Measurements from ENCODE around the gene MAN2C1. TPM values are rescaled to one million over a fixed set of nuclear protein-coding genes. Genes with fewer than 3 reads are reported as not detected.
"Not testable (repeated sequence)": the region's sequence is repeated elsewhere in the genome, so short reads cannot be mapped to it uniquely, and the experiment has no call there.

The MAN2C1 gene
- total RNA-seq, 2 donors from 2014 or later = 102 to 148 TPM

DNA sequence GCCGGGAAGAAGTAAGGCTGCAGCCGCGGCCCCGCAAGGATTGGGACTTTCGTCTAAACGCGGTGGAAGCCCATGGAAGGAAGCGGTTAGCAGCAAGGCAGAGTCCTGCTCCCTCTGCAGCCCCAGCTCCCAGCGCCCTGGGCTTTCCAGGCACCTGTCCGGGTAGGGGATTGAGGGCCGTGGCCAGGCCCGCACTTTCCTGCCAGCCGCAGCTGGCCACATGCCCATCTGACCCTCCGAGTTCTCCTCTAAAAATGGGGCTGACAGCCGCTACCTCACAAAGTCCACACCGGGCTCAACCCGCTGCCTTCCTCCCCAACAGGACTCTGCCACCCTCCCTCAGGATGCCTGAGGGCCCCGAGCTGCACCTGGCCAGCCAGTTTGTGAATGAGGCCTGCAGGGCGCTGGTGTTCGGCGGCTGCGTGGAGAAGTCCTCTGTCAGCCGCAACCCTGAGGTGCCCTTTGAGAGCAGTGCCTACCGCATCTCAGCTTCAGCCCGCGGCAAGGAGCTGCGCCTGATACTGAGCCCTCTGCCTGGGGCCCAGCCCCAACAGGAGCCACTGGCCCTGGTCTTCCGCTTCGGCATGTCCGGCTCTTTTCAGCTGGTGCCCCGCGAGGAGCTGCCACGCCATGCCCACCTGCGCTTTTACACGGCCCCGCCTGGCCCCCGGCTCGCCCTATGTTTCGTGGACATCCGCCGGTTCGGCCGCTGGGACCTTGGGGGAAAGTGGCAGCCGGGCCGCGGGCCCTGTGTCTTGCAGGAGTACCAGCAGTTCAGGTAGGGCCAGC, 19.7 kb downstream of the MAN2C1 start:
- ATAC-seq = peak; percentile 6 to 11
- intact Hi-C loops (cut with DNase I) = no loop called here
- peak; percentile 34 for DNase-seq

GRCh38 chr15:75348034-75348561, 20.3 kb downstream of the MAN2C1 start:
- intact Hi-C loops (cut with DNase I) = no loop called here
- ATAC-seq (peak; percentile 50 to 51), DNase-seq (peak; percentile 44)

DNA sequence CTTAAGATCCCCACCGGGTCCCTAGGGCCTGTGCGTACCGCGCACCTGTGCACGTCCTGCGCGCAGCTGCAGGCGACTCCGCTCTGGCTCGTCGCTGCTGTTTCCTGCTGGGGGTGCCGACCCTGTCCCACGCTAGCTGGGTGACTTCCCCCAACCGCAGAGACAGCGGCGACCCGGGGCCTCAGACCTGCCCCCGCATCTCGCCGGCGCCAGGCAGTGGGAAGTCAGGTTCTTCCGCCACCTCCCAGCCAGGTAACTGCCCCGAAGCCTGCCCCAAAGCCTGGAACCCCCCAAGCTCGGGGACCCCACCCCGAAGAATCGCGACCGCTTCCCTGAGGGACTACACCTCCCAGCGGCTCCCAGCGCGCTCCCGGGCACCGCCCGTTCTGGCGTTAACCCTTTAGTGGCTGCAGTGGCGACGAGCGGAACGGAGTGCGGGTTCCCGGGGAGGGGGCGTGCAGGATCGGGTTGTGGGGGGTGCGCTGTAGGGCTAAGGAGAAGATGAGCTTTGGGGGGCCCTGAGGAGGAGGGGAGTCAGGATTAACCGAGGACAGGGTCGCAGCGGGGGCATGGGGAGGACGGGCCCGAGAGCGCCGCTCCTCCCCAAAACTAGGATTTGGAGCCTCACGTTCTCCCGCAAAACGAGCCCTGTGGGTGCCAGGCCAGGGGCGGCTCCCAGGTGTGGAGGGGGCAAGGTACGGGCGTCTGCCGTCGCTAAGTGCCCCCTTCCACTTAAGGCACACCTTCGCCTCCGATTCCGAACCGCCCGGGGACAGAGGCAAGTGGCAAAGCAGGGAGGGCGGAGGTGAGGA, 21.0 kb downstream of the MAN2C1 start:
- DNase-seq (peak; percentile 74), ATAC-seq (peak; percentile 79 to 80)
- intact Hi-C loops (cut with DNase I) = no loop called here

GRCh38 chr15:75346796-75347221, 21.6 kb downstream of the MAN2C1 start, which contains the start of gene NEIL1:
Gene NEIL1 (plus strand): TSS chr15:75347039. CDS start chr15:75348906, 1,867 bp downstream.
- peak in 1 of 2 donors; percentile 1 for ATAC-seq
- intact Hi-C loops (cut with DNase I) = no loop called here
- DNase-seq = no peak

DNA sequence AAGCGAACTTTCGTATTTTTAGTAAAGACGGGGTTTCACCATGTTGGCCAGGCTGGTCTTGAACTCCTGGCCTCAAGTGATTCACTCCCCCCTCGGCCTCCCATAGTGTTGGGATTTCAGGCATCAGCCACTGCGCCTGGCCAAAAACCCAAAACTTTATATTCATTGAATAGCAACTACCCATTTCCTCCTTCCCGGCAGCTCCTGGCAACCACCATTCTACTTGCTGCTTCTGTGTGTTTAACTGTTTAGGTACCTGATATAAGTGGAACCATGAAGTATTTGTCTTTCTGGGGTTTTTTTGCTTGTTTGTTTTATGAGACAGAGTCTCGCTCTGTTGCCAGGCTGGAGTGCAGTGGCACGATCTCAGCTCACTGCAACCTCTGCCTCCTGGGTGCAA, 24.5 kb downstream of the MAN2C1 start:
- intact Hi-C loops (cut with DNase I); ATAC-seq; DNase-seq: not testable (repeated sequence)

DNA sequence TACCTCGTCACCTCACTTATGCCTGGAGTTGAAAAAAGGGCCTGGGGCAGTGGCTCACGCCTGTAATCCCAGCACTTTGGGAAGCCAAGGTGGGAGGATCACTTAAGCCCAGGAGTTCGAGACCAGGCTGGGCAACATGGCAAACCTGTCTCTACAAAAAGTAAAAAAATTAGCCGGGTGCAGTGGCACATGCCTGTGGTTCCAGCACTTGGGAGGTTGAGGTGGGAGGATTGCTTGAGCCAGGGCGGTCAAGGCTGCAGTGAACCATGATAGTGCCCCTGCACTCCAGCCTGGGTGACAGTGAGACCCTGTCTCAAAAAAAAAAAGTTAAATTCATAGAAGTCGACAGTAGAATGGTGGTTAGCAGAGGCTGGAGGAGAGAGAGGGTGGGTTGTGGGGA, 26.2 kb downstream of the MAN2C1 start:
- no peak for DNase-seq
- intact Hi-C loops (cut with DNase I) = no loop called here
- ATAC-seq = no peak

- intact Hi-C loops (cut with DNase I) = no loop called here
- ATAC-seq (no peak), DNase-seq (no peak)
Measured at GRCh38 chr15:75339531-75340240, 28.7 kb downstream of the MAN2C1 start.

DNA sequence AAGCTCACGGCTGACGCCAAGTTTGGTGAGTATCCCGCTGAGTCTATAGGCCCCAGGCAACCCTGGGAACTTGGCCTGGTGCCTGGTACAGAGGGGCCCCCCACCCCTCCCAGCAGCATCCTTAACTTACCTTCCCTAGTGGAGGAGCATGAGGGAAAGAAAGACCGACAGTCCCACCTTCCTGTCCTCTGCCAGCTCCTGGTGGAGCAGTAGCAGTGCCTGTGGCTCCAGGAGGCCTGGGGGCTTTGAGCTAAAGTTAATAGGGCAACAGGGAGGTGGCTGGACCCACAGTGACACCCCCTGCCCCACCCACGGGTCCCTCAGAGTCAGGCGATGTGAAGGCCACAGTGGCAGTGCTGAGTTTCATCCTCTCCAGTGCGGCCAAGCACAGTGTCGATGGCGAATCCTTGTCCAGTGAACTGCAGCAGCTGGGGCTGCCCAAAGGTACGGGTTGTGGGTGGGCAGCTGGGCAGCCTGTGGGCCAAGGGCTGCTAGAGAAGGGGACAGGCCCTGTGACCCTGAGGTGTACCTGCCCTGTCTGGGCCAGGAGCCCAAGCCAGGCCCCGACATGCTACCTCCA, 29.7 kb downstream of the MAN2C1 start:
- ATAC-seq = no peak
- no peak for DNase-seq
- intact Hi-C loops (cut with DNase I) = no loop called here

- intact Hi-C loops (cut with DNase I) = no loop called here
- ATAC-seq (peak; percentile 96 to 97), DNase-seq (peak; percentile 97)
Measured at GRCh38 chr15:75335705-75336355, 32.6 kb downstream of the MAN2C1 start, which contains the start of gene COMMD4. Gene COMMD4 (plus strand): TSS chr15:75336063. CDS start chr15:75336090, 27 bp downstream.

GRCh38 chr15:75335313-75335704, 33.1 kb downstream of the MAN2C1 start:
- ATAC-seq (no peak), DNase-seq (no peak)
- intact Hi-C loops (cut with DNase I) = no loop called here

DNA sequence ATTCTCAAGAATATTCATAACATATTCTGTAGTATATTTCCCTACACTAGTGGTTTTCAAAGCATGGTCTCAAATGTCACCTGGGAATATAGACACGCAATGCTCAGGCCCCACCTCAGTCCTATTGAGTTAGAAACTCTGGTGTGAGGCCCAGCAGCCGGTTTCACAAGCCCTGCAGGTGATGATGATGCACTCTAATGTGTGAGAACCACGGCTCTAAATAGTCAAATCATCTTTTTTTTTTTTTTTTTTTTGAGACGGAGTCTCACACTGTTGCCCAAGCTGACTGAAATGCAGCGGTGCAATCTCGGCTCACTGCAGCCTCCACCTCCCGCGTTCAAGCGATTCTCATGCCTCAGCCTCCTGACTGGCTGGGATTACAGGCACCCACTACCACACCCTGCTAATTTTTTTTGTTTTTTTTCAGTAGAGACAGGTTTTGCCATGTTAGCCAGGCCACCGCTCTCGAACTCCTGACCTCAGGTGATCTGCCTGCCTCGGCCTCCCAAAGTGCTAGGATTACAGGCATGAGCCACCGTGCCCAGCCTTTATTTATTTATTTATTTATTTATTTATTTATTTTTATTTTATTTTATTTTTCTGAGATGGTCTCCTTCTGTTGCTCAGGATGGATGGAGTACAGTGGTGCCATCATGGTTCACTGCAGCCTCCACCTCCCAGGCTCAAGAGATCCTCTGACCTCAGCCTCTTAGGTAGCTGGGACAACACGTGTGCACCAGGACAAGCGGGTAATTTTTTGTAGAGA, 34.6 kb downstream of the MAN2C1 start:
- ATAC-seq; DNase-seq; intact Hi-C loops (cut with DNase I): not testable (repeated sequence)

DNA sequence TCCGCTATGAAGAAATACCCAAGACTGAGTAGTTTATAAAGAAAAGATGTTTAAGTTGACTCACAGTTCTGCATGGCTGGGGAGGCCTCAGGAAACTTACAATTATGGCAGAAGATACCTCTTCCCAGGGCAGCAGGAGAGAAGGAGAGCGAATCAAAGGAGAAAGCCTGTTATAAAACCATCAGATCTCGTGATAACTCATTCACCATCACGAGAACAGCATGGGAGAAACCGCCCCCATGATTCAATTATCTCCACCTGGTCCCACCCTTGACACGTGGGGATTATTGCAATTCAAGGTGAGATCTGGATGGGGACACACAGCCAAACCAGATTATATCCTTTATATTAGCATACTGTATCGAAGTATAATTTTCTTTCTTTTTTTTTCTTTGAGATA, 36.3 kb downstream of the MAN2C1 start:
- ATAC-seq; DNase-seq; intact Hi-C loops (cut with DNase I): not testable (repeated sequence)

DNA sequence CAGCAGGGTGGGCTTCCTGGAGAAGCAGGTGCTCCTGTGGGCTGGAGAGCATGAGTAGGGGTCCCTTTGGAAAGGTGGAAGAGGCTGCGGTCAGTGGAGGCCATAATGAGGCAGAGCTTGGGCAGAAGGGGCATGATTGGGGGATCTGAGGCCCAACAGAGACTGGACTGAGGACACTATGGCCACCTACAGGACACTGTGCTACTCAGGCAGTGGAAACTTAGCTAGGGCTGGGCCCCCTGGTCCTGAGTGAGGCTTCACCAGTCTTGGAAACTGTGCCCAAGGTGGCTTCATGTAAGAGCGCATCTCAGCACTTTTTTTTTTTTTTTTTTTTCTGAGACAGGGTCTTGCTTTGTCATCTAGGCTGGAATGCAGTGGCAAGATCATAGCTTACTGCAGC, 38.8 kb downstream of the MAN2C1 start:
- no peak for DNase-seq
- ATAC-seq = no peak
- intact Hi-C loops (cut with DNase I) = no loop called here

DNA sequence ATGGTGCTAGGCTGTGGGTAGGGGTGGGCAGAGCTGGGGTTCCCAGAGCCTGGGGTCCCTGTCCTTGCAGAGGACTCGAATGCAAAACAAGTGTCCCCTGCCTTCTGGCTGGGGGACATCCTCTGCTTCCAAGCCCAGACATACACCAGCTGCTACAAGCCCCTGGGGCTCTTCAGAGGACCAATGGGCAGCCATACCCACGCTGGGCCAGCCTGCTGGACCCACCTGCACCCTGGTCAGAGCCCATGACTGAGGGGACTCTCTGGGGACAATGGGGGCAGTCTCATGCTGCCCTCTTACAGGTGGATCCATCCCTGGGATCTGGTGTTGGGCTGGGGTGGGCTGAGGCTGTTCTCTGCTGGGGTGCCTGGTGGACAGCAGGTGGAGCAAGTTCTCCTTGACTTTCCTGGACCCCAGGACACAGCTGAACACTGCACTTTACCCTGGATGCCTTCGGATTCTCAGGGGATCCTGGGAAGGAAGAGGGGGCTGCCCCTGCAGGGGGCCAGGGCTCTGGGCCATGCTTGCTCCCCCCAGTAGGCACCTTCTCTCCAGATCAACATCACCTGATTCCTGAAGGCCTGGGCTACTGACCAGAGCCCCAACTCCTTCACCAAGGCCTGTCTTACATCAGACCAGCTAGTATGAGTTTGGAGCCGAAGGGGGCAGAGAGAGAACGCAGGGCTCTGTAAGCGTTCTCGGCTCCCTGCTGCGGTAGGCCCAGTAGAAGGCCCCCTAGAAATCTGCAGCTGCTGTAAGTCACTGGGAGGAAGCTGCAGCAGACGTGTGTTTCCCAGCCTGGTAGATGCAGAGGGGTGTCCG, 39.7 kb downstream of the MAN2C1 start:
- no peak for ATAC-seq
- intact Hi-C loops (cut with DNase I) = no loop called here

GRCh38 chr15:75327491-75327890, 40.9 kb downstream of the MAN2C1 start:
- no peak for DNase-seq
- intact Hi-C loops (cut with DNase I) = no loop called here
- no peak for ATAC-seq

More for the DNA sequence above, 39.7 kb downstream of the MAN2C1 start:
- no peak for DNase-seq

- DNase-seq (no peak), ATAC-seq (no peak)
- intact Hi-C loops (cut with DNase I) = no loop called here
Measured at GRCh38 chr15:75327005-75327404, 41.4 kb downstream of the MAN2C1 start.

DNA sequence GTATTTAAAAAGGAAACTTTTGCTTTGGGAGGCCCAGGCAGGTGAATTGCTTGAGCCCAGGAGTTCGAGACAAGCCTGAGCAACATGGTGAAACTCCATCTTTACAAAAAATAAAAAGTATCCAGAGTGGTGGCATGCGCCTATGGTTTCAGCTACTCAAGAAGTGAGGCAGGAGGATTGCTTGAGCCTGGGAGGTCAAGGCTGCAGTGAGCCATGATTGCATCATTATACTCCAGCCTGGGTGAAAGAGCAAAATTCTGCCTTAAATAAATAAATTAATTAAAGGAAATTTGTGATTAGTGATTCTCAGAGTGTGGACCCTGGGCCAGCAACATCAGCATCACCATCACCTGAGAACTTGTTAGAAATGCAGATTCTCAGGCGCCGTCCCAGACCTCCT, 42.5 kb downstream of the MAN2C1 start:
- ATAC-seq = no peak
- DNase-seq = no peak
- intact Hi-C loops (cut with DNase I) = no loop called here
